Parathyroid adenoma (tissue), 2 donors: ENCODE results near the gene FRAS1.

ENCODE experiments used
- H2AFZ ChIP-seq: fragments of 300-600 bp; sonication (generic); one replicate; pipeline ENCODE4 v1.7.0; 2017; ENCODE audit warnings: antibody characterized with exemption, mild to moderate bottlenecking
- H3K27ac ChIP-seq: fragments of 300-600 bp; sonication (generic); one replicate; pipeline ENCODE4 v1.7.0; 2017
- H3K27me3 ChIP-seq: fragments of 300-600 bp; sonication (generic); one replicate; pipeline ENCODE4 v1.7.0; 2017; ENCODE audit warnings: low read length; ENCODE audit not compliant: control insufficient read depth, insufficient read depth
- H3K36me3 ChIP-seq: fragments of 300-600 bp; sonication (generic); one replicate; pipeline ENCODE4 v1.7.0; 2017; ENCODE audit warnings: low read length; ENCODE audit not compliant: control insufficient read depth, insufficient read depth
- H3K4me1 ChIP-seq: fragments of 300-600 bp; sonication (generic); one replicate; pipeline ENCODE4 v1.7.0; 2017; ENCODE audit warnings: control low read depth
- H3K4me2 ChIP-seq: fragments of 300-600 bp; sonication (generic); one replicate; pipeline ENCODE4 v1.7.0; 2017; ENCODE audit warnings: low read length
- H3K4me3 ChIP-seq: fragments of 300-600 bp; sonication (generic); one replicate; pipeline ENCODE4 v1.7.0; 2017; ENCODE audit warnings: low read depth, low read length
- H3K79me2 ChIP-seq: fragments of 300-600 bp; sonication (generic); one replicate; pipeline ENCODE4 v1.7.0; 2017; ENCODE audit warnings: control low read depth
- H3K9ac ChIP-seq: fragments of 300-600 bp; sonication (generic); one replicate; pipeline ENCODE4 v1.7.0; 2017; ENCODE audit warnings: mild to moderate bottlenecking
- H3K9me3 ChIP-seq: fragments of 300-600 bp; sonication (generic); one replicate; pipeline ENCODE4 v1.7.0; 2017; ENCODE audit warnings: low read length; ENCODE audit not compliant: control insufficient read depth
- TF ChIP-seq, protein P1 (sequence below): fragments of 300-600 bp; sonication (generic); IDR thresholded peaks from one replicate; pipeline ENCODE4 v1.7.0; 2017; ENCODE audit warnings: antibody characterized with exemption, mild to moderate bottlenecking
- donor health status: primary hyperparathyroidism.

Gene FRAS1

DNA sequence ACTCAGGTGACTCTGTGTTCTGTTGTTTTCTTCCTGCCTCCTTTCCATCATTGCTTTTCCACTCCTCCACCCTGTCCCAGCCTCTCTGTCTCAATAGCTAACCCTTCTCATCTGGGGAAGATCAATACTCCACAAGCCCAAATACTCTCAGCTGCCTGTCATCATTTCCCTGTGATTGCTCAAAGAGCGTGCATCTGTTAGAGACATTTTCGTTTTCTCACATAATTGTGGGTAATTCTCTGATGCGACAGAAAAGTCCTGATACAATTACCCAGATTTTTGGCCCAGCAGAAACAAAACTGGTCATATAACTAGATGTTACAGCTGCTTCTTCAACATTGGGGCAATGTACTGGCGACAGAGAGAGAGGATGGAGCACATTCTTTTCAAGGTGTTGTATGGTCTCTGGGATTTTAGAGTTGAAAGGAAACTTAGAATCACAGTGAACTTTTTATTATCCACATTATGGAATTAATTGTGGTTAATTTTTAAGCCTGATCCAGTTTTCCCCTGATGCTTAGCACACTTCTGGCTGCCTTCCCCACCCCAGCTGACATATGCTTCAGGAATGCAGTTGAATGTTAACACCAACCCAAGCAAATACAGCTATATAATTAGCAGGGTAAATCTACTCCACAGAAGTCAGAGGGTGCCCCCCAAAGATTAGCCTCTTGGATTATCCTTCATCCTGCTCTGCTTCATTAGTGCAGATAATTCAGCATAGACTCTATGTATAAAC, 323.0 kb downstream of the FRAS1 start:
- H3K79me2 ChIP-seq, result no peaks in the 10 kb centered on the region
- H3K9me3 ChIP-seq, result no peaks in the 10 kb centered on the region
- TF ChIP-seq, protein P1, sequence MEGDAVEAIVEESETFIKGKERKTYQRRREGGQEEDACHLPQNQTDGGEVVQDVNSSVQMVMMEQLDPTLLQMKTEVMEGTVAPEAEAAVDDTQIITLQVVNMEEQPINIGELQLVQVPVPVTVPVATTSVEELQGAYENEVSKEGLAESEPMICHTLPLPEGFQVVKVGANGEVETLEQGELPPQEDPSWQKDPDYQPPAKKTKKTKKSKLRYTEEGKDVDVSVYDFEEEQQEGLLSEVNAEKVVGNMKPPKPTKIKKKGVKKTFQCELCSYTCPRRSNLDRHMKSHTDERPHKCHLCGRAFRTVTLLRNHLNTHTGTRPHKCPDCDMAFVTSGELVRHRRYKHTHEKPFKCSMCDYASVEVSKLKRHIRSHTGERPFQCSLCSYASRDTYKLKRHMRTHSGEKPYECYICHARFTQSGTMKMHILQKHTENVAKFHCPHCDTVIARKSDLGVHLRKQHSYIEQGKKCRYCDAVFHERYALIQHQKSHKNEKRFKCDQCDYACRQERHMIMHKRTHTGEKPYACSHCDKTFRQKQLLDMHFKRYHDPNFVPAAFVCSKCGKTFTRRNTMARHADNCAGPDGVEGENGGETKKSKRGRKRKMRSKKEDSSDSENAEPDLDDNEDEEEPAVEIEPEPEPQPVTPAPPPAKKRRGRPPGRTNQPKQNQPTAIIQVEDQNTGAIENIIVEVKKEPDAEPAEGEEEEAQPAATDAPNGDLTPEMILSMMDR, result no peak
- H3K4me2 ChIP-seq, result no peak overlapping the region
- no peaks in the 10 kb centered on the region for H3K4me1 ChIP-seq
- no peak overlapping the region for H2AFZ ChIP-seq
- H3K4me3 ChIP-seq, result no peak overlapping the region
- no peaks in the 10 kb centered on the region for H3K27me3 ChIP-seq
- no peak overlapping the region for H3K27ac ChIP-seq
- H3K9ac ChIP-seq, result no peak overlapping the region
- H3K36me3 ChIP-seq, result no peaks in the 10 kb centered on the region

- TF ChIP-seq, protein P1, result no peak
- H3K36me3 ChIP-seq, result no peaks in the 10 kb centered on the region
- no peaks in the 10 kb centered on the region for H3K4me1 ChIP-seq
- no peaks in the 10 kb centered on the region for H3K79me2 ChIP-seq
- no peaks in the 10 kb centered on the region for H3K9me3 ChIP-seq
- no peak overlapping the region for H3K4me2 ChIP-seq
- H3K27ac ChIP-seq, result no peak overlapping the region
- H2AFZ ChIP-seq, result no peak overlapping the region
- H3K9ac ChIP-seq, result no peak overlapping the region
- H3K4me3 ChIP-seq, result no peak overlapping the region
- H3K27me3 ChIP-seq, result no peaks in the 10 kb centered on the region
These were observed 329.6 kb downstream of the FRAS1 start for GRCh38 chr4:78386679-78387078.

DNA sequence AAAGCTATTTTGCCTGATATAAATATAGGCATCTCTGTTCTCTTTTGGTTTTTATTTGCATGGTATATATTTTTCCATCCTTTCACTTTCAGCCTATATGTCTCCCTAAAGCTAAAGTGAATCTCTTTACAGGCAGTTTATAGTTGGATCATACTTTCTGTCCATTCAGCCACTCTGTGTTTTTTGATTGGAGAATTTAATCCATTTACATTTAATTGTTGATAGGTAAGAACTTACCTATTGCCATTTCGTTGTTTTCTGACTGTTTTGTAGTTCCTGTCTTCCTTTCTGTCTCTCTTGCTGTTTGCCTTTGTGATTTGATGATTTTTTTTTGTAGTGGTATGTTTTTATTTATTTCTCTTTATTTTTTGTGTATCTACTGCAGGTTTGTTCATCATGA, 338.5 kb downstream of the FRAS1 start:
- TF ChIP-seq, protein P1, result no peak
- H2AFZ ChIP-seq, result no peak overlapping the region

DNA sequence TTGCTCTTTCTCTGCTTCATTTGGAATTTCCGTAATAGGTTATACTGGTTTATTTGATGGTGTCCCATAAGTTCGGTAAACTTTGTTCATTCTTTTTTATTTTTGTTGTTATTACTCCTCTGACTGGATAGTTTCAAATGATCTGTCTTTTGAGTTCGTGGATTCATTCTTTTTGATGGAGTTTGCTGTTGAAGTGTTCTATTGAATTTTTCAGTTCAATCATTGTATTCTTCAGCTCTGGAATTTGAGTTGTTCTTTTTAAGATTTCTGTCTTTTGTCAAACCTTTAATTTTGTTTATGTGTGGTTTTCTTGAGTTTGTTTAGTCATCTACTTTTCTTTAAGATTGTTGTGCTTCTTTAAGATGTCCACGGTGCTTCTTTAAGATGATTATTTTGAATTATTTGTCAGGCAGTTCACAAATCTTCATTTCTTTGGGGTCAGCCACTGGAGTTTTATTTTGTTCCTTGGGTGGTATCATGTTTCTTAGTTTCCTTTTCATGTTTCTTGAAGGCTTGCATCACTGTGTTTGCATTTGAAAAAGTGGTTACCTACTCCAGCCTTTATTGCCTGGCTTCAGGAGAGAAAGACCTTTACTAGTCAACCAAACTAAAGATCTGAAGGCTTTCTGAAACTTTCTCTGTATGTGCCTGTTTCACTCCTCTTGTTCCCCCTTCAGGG, 339.6 kb downstream of the FRAS1 start:
- H3K36me3 ChIP-seq, result no peaks in the 10 kb centered on the region
- H3K27ac ChIP-seq, result no peak overlapping the region
- H3K79me2 ChIP-seq, result no peaks in the 10 kb centered on the region
- no peak overlapping the region for H2AFZ ChIP-seq
- H3K4me3 ChIP-seq, result no peak overlapping the region
- no peaks in the 10 kb centered on the region for H3K27me3 ChIP-seq
- no peak overlapping the region for H3K9ac ChIP-seq
- TF ChIP-seq, protein P1, result no peak
- no peaks in the 10 kb centered on the region for H3K9me3 ChIP-seq
- H3K4me2 ChIP-seq, result no peak overlapping the region
- no peaks in the 10 kb centered on the region for H3K4me1 ChIP-seq

More for the DNA sequence above, 338.5 kb downstream of the FRAS1 start:
- no peak overlapping the region for H3K27ac ChIP-seq
- H3K4me3 ChIP-seq, result no peak overlapping the region
- no peaks in the 10 kb centered on the region for H3K36me3 ChIP-seq
- H3K9ac ChIP-seq, result no peak overlapping the region
- H3K79me2 ChIP-seq, result no peaks in the 10 kb centered on the region
- no peak overlapping the region for H3K4me2 ChIP-seq
- no peaks in the 10 kb centered on the region for H3K9me3 ChIP-seq
- H3K4me1 ChIP-seq, result no peaks in the 10 kb centered on the region
- no peaks in the 10 kb centered on the region for H3K27me3 ChIP-seq
